ENCODE results near the gene FBXL15.

Gene FBXL15

DNA sequence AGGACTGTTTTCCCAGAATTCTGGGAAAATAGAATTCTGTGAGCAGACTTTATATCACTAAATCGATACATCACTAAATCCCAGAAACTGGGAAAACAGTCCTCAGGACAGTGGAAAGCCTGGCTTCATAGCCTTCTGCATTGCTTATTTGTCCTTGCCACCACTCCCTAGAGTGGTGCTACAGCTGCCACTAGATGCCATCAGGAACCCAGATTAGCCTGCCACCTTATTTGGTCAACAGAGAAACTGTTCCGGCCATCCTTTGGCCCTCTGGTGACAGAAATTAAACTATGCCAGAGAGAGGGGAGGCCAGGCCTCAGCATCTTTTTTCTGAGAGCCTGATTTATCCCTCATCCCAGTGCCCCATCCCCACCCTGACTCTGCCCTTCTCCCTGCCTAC is 44.8 kb upstream of the FBXL15 start:
- Histone ChIP-seq H3K79me2 (ENCODE audit: low read length) (no peaks in the 10 kb centered on the region), H2AFZ (ENCODE audit: low read length) (no peak overlapping the region), H3K4me1 (ENCODE audit: low read length) (no peaks in the 10 kb centered on the region), H3K27me3 (replicated peaks; ENCODE audit: insufficient read depth, low read length) (no peaks in the 10 kb centered on the region), H3K9me3 (replicated peaks; ENCODE audit: insufficient read depth, low read length) (no peaks in the 10 kb centered on the region), H4K20me1 (ENCODE audit: insufficient read depth, low read length) (no peaks in the 10 kb centered on the region), H3K9me2 (replicated peaks; ENCODE audit: insufficient read depth, low read length) (no peaks in the 10 kb centered on the region), H3K27ac (ENCODE audit: low read length) (no peak overlapping the region), H3K4me2 (ENCODE audit: low read depth, low read length) (no peak overlapping the region), H3K9ac (ENCODE audit: low read length) (no peak overlapping the region), H3K36me3 (replicated peaks; ENCODE audit: insufficient read depth, low read length) (0 out of 2 replicates have a peak, but pooled peaks cover 3% of the 10 kb centered on the region), H3K4me3 (ENCODE audit: low read length) (no peak overlapping the region), H3F3A (ENCODE audit: insufficient read depth, low read length) (no peaks in the 10 kb centered on the region)
- DNase-seq, result no peak
- TF ChIP-seq, protein P1, sequence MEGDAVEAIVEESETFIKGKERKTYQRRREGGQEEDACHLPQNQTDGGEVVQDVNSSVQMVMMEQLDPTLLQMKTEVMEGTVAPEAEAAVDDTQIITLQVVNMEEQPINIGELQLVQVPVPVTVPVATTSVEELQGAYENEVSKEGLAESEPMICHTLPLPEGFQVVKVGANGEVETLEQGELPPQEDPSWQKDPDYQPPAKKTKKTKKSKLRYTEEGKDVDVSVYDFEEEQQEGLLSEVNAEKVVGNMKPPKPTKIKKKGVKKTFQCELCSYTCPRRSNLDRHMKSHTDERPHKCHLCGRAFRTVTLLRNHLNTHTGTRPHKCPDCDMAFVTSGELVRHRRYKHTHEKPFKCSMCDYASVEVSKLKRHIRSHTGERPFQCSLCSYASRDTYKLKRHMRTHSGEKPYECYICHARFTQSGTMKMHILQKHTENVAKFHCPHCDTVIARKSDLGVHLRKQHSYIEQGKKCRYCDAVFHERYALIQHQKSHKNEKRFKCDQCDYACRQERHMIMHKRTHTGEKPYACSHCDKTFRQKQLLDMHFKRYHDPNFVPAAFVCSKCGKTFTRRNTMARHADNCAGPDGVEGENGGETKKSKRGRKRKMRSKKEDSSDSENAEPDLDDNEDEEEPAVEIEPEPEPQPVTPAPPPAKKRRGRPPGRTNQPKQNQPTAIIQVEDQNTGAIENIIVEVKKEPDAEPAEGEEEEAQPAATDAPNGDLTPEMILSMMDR (IDR thresholded peaks at IDR 0.05; ENCODE audit: low read length), result no peak
- TF ChIP-seq EZH2phosphoT487 (IDR thresholded peaks at IDR 0.05; ENCODE audit: low read length), result no peak
- no peak for TF ChIP-seq EZH2 (optimal IDR thresholded peaks at IDR 0.05; ENCODE audit: low read depth, low read length)

DNA sequence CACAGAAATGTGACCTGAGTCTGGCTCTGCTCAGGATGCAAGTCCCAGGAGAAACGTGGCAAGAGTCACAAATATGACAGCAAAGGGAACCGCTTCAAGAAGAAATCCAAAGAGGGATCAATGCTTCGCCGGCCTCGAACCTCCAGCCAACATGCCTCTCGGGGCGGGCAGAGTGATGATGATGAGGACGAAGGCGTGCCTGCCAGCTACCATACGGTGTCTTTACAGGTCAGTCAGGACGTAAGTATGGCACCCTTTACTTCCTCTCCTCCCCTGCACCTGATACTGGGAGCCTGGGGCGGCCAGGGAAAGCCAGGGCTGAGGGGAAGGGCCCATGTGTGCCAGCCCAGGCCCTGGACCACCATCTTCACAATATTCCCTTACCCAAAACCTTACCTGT is 43.7 kb upstream of the FBXL15 start:
- Histone ChIP-seq H3K79me2 (ENCODE audit: low read length) (no peaks in the 10 kb centered on the region), H3K4me3 (ENCODE audit: low read length) (no peak overlapping the region), H3K36me3 (replicated peaks; ENCODE audit: insufficient read depth, low read length) (no peaks in the 10 kb centered on the region)

DNA sequence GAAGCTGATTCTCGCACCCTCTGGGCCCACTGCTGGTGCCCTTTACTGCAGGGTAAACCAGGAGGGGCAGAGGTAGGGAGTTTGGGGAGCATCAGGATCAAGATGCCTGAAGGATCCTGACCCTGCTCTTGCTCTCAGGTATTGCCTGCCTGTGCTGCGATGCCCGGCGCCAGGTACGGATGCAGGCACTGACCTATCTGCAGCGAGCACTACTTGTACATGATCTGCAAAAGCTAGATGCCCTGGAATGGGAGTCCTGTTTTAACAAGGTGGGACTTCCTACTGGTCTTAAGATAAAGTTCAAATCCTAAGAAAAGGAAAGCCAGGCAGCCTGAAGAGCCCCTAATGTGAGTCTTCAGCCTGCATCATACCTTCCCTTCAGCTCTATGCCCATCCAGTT is 41.3 kb upstream of the FBXL15 start:
- Histone ChIP-seq H3K36me3 (replicated peaks; ENCODE audit: insufficient read depth, low read length) (no peaks in the 10 kb centered on the region), H3K27ac (ENCODE audit: low read length) (no peak overlapping the region), H3K9me3 (replicated peaks; ENCODE audit: insufficient read depth, low read length) (no peaks in the 10 kb centered on the region)

More for the DNA sequence above, 43.7 kb upstream of the FBXL15 start:
- Histone ChIP-seq H3K9me2 (replicated peaks; ENCODE audit: insufficient read depth, low read length) (no peaks in the 10 kb centered on the region), H3K4me2 (ENCODE audit: low read depth, low read length) (no peak overlapping the region), H3K9ac (ENCODE audit: low read length) (no peak overlapping the region), H3K4me1 (ENCODE audit: low read length) (no peaks in the 10 kb centered on the region), H3F3A (ENCODE audit: insufficient read depth, low read length) (no peaks in the 10 kb centered on the region), H3K27ac (ENCODE audit: low read length) (no peak overlapping the region), H4K20me1 (ENCODE audit: insufficient read depth, low read length) (no peaks in the 10 kb centered on the region), H3K27me3 (replicated peaks; ENCODE audit: insufficient read depth, low read length) (no peaks in the 10 kb centered on the region), H2AFZ (ENCODE audit: low read length) (no peak overlapping the region), H3K9me3 (replicated peaks; ENCODE audit: insufficient read depth, low read length) (no peaks in the 10 kb centered on the region)
- no peak for DNase-seq
- TF ChIP-seq EZH2 (optimal IDR thresholded peaks at IDR 0.05; ENCODE audit: low read depth, low read length) (no peak), EZH2phosphoT487 (IDR thresholded peaks at IDR 0.05; ENCODE audit: low read length) (no peak)
- TF ChIP-seq, protein P1 (IDR thresholded peaks at IDR 0.05; ENCODE audit: low read length), result no peak

DNA sequence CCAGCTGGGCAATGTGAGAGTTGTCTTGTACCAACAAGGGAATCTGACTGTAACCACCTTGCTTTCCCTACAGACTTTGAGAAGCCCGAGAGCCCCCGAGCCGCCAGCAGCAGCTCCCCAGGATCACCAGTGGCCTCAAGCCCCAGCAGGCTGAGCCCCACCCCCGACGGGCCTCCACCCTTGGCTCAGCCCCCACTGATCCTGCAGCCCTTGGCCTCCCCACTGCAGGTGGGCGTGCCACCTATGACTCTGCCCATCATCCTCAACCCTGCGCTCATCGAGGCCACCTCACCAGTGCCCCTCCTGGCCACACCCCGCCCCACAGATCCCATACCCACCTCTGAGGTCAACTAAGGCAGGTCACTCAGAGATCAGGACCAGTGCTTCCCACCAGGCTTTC is 38.7 kb upstream of the FBXL15 start:
- H3K9ac ChIP-seq (ENCODE audit: low read length), result no peak overlapping the region
- no peak overlapping the region for H3K27ac ChIP-seq (ENCODE audit: low read length)
- no peak overlapping the region for H3K4me2 ChIP-seq (ENCODE audit: low read depth, low read length)
- H3F3A ChIP-seq (ENCODE audit: insufficient read depth, low read length), result no peaks in the 10 kb centered on the region
- no peaks in the 10 kb centered on the region for H3K9me3 ChIP-seq (replicated peaks; ENCODE audit: insufficient read depth, low read length)
- H2AFZ ChIP-seq (ENCODE audit: low read length), result no peak overlapping the region
- H3K79me2 ChIP-seq (ENCODE audit: low read length), result no peaks in the 10 kb centered on the region
- H3K36me3 ChIP-seq (replicated peaks; ENCODE audit: insufficient read depth, low read length), result no peaks in the 10 kb centered on the region
- H3K4me3 ChIP-seq (ENCODE audit: low read length), result no peak overlapping the region
- no peaks in the 10 kb centered on the region for H3K27me3 ChIP-seq (replicated peaks; ENCODE audit: insufficient read depth, low read length)
- H3K4me1 ChIP-seq (ENCODE audit: low read length), result no peaks in the 10 kb centered on the region
- TF ChIP-seq EZH2phosphoT487 (IDR thresholded peaks at IDR 0.05; ENCODE audit: low read length), result no peak
- TF ChIP-seq, protein P1 (IDR thresholded peaks at IDR 0.05; ENCODE audit: low read length), result no peak
- no peak for TF ChIP-seq EZH2 (optimal IDR thresholded peaks at IDR 0.05; ENCODE audit: low read depth, low read length)
- no peak for DNase-seq
- H3K9me2 ChIP-seq (replicated peaks; ENCODE audit: insufficient read depth, low read length), result no peaks in the 10 kb centered on the region
- H4K20me1 ChIP-seq (ENCODE audit: insufficient read depth, low read length), result no peaks in the 10 kb centered on the region

More for the DNA sequence above, 41.3 kb upstream of the FBXL15 start:
- no peaks in the 10 kb centered on the region for H4K20me1 ChIP-seq (ENCODE audit: insufficient read depth, low read length)
- no peak overlapping the region for H3K9ac ChIP-seq (ENCODE audit: low read length)
- DNase-seq, result no peak
- H3K79me2 ChIP-seq (ENCODE audit: low read length), result no peaks in the 10 kb centered on the region
- no peaks in the 10 kb centered on the region for H3K9me2 ChIP-seq (replicated peaks; ENCODE audit: insufficient read depth, low read length)
- H3K4me1 ChIP-seq (ENCODE audit: low read length), result no peaks in the 10 kb centered on the region
- no peak overlapping the region for H3K4me2 ChIP-seq (ENCODE audit: low read depth, low read length)
- no peaks in the 10 kb centered on the region for H3F3A ChIP-seq (ENCODE audit: insufficient read depth, low read length)
- TF ChIP-seq EZH2phosphoT487 (IDR thresholded peaks at IDR 0.05; ENCODE audit: low read length), result no peak
- no peak overlapping the region for H2AFZ ChIP-seq (ENCODE audit: low read length)
- H3K27me3 ChIP-seq (replicated peaks; ENCODE audit: insufficient read depth, low read length), result no peaks in the 10 kb centered on the region
- no peak overlapping the region for H3K4me3 ChIP-seq (ENCODE audit: low read length)
